ENCODE data around the gene PDXP. TPM values are rescaled to one million over a fixed set of nuclear protein-coding genes. Genes with fewer than 3 reads are reported as not detected.

Gene PDXP
- total RNA-seq, 1 donor from 2014 or later = 16.5 TPM

GRCh38 chr22:37657590-37658132, 862 bp upstream of the PDXP start:
- peak overlapping the region; percentile 82 for H3K4me3 Mint-ChIP-seq (ENCODE audit: unreplicated experiment)
- peak overlapping the region; percentile 90 for H3K27ac Mint-ChIP-seq (ENCODE audit: unreplicated experiment)
- H3K36me3 Mint-ChIP-seq (ENCODE audit: unreplicated experiment) = peaks cover 1% of the 10 kb centered on the region
- H3K4me1 Mint-ChIP-seq (ENCODE audit: unreplicated experiment) = peaks cover 39% of the 10 kb centered on the region
- DNase-seq (ENCODE audit: extremely low spot score, unreplicated experiment) = no peak
- H3K27me3 Mint-ChIP-seq (ENCODE audit: unreplicated experiment) = no peaks in the 10 kb centered on the region
- TF ChIP-seq CTCF (IDR thresholded peaks at IDR 0.05) = no peak
- H3K9me3 Mint-ChIP-seq (ENCODE audit: unreplicated experiment) = no peaks in the 10 kb centered on the region

- Mint-ChIP-seq H3K27ac (ENCODE audit: unreplicated experiment) (no peak overlapping the region), H3K9me3 (ENCODE audit: unreplicated experiment) (no peaks in the 10 kb centered on the region), H3K27me3 (ENCODE audit: unreplicated experiment) (no peaks in the 10 kb centered on the region), H3K4me1 (ENCODE audit: unreplicated experiment) (peaks cover 39% of the 10 kb centered on the region), H3K4me3 (ENCODE audit: unreplicated experiment) (peak overlapping the region; percentile 74), H3K36me3 (ENCODE audit: unreplicated experiment) (no peaks in the 10 kb centered on the region)
- no peak for TF ChIP-seq CTCF (IDR thresholded peaks at IDR 0.05)
- DNase-seq (ENCODE audit: extremely low spot score, unreplicated experiment) = peak; percentile 82
Measured at GRCh38 chr22:37659066-37659896, 758 bp downstream of the PDXP start.

- no peaks in the 10 kb centered on the region for H3K9me3 Mint-ChIP-seq (ENCODE audit: unreplicated experiment)
- TF ChIP-seq CTCF (IDR thresholded peaks at IDR 0.05) = no peak
- peak overlapping the region; percentile 83 for H3K27ac Mint-ChIP-seq (ENCODE audit: unreplicated experiment)
- peak overlapping the region; percentile 74 for H3K4me3 Mint-ChIP-seq (ENCODE audit: unreplicated experiment)
- H3K27me3 Mint-ChIP-seq (ENCODE audit: unreplicated experiment) = no peaks in the 10 kb centered on the region
- H3K4me1 Mint-ChIP-seq (ENCODE audit: unreplicated experiment) = peaks cover 39% of the 10 kb centered on the region
- DNase-seq (ENCODE audit: extremely low spot score, unreplicated experiment) = no peak
- no peaks in the 10 kb centered on the region for H3K36me3 Mint-ChIP-seq (ENCODE audit: unreplicated experiment)
Measured at GRCh38 chr22:37659897-37660708, 1.6 kb downstream of the PDXP start.

- TF ChIP-seq CTCF (IDR thresholded peaks at IDR 0.05) = no peak
- Mint-ChIP-seq H3K9me3 (ENCODE audit: unreplicated experiment) (no peaks in the 10 kb centered on the region), H3K27ac (ENCODE audit: unreplicated experiment) (peak overlapping the region; percentile 83), H3K4me3 (ENCODE audit: unreplicated experiment) (no peak overlapping the region), H3K4me1 (ENCODE audit: unreplicated experiment) (peaks cover 39% of the 10 kb centered on the region), H3K27me3 (ENCODE audit: unreplicated experiment) (no peaks in the 10 kb centered on the region), H3K36me3 (ENCODE audit: unreplicated experiment) (no peaks in the 10 kb centered on the region)
- no peak for DNase-seq (ENCODE audit: extremely low spot score, unreplicated experiment)
Measured at GRCh38 chr22:37660709-37661045, 2.2 kb downstream of the PDXP start.
